Activated CD4-positive, alpha-beta memory T cell treated with anti-CD3 and anti-CD28 coated beads for 36 hours (primary cell): ENCODE data around the gene CCDC61. TPM values are rescaled to one million over a fixed set of nuclear protein-coding genes. Genes with fewer than 3 reads are reported as not detected.

ENCODE experiments used
- CTCF ChIA-PET: fragments of 350-600 bp; sonication (Branson Sonifier 250); formaldehyde crosslinking; loops from one replicate; lab custom pipeline; 2021; ENCODE audit warnings: antibody characterized with exemption, inconsistent platforms; lab: Charles Lee
- POLR2A ChIA-PET: fragments of 350-600 bp; sonication (Branson Sonifier 250); formaldehyde crosslinking; loops from one replicate; lab custom pipeline; 2021; ENCODE audit warnings: antibody characterized with exemption; lab: Charles Lee
- DNase-seq: peaks from one replicate; pipeline ENCODE4 v3.0.0-alpha.2; 2020
- H3K27ac Mint-ChIP-seq: one replicate; pipeline ENCODE4 v1.8.0; 2021; ENCODE audit warnings: mixed read lengths
- H3K27me3 Mint-ChIP-seq: one replicate; pipeline ENCODE4 v1.8.0; 2021; ENCODE audit warnings: mixed read lengths
- H3K36me3 Mint-ChIP-seq: one replicate; pipeline ENCODE4 v1.8.0; 2021; ENCODE audit warnings: mixed read lengths
- H3K4me1 Mint-ChIP-seq: one replicate; pipeline ENCODE4 v1.8.0; 2021; ENCODE audit warnings: low read depth, mixed read lengths
- H3K4me3 Mint-ChIP-seq: one replicate; pipeline ENCODE4 v1.8.0; 2021; ENCODE audit warnings: mild to moderate bottlenecking, mixed read lengths
- H3K9me3 Mint-ChIP-seq: one replicate; pipeline ENCODE4 v1.8.0; 2021; ENCODE audit warnings: mixed read lengths
- intact Hi-C: fragments of 100-400 bp; cut with micrococcal nuclease; formaldehyde crosslinking; loops from one replicate; pipeline ENCODE4 v1.15.1; 2023
- total RNA-seq, 2 experiments: library from RNA; stranded (reverse); gene quantifications; one replicate each; pipeline ENCODE4 v1.2.3, GENCODE V29; 2021

CCDC61 gene
- total RNA-seq, 2 experiments from 2014 or later = 28.4 to 30.5 TPM

DNA sequence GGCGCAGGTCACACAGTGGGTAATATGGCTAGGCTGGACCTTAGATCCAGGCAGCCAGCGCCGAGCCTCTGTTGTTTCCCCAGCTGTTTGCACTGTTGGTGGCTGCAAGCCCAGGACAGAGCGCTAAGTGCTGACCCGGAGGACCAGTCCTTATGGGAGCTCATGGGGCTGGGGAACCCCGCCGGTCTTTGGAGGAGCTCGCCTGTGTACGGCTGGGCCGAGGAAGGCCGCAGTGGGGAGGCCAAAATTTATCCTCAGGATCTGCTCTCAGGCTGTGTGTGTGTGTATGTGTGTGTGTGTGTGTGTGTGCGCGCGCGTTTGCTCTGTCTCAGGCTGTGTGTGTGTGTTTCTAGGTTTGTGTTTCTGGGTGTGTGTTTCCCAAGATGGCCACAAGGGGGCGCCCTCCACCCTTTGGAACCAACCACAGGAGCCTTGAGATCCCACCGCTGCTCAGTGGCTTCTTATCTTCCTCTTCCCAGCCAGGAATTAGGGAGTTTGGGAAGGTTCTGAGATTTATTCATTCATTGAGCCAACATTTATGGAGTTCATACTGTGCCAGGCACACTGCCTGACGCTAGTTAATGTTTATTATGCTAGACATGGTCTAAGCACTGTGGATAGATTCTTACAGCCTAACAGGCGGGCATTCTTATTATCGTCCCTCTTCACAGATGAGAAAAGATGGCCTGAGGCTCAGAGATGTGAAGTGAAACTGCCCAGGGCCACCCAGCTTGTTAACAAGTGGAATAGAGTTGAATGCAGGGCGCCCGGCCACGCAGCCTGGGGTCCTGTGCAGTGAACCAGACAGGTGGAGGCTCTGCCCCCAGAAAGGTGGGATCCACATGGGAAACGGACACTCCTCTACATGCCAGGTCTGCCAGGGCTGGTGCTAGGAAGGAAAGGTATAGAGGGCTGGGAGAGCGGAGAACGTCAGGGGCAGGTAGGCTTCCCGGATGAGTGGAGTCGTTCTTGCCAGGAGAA lies 14.6 kb downstream of the CCDC61 start:
- intact Hi-C loops = no loop called here
- Mint-ChIP-seq H3K27me3 (peaks cover 5% of the 10 kb centered on the region), H3K4me1 (peaks cover 5% of the 10 kb centered on the region), H3K27ac (no peak overlapping the region), H3K36me3 (peaks cover 18% of the 10 kb centered on the region), H3K9me3 (no peaks in the 10 kb centered on the region), H3K4me3 (no peak overlapping the region)
- peak; percentile 75 for DNase-seq
- CTCF ChIA-PET = interaction anchor here (0.6 to 3.0 kb wide), 21 partner anchors 8 to 889 kb away, joined by 3 to 10 read pairs (median 3); partner anchors contain the start of genes CCDC61, MYPOP and SYMPK
- POLR2A ChIA-PET = no interaction called here

DNA sequence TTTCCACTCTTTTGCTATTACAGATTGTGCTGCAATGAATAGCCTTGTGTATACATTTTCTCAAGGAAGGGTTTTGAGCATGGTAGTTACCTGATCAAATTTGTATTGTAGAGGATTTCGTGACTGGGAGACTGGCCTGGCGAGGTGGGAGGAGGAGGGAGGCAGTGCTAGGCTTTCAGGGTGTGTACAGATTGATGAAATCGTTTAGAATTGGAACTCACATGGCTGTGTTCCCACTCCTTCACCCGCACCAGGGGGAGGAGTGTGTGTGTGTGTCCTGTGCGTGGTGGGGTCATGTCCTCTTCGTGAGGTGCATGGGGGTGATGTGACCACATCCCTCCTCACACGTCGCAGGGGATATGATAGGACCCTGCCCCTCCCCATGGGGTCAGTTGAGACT lies 19.3 kb downstream of the CCDC61 start:
- intact Hi-C loops = no loop called here
- H3K4me3 Mint-ChIP-seq = no peak overlapping the region
- peaks cover 13% of the 10 kb centered on the region for H3K27me3 Mint-ChIP-seq
- no peak overlapping the region for H3K27ac Mint-ChIP-seq
- CTCF ChIA-PET = no interaction called here
- H3K9me3 Mint-ChIP-seq = no peaks in the 10 kb centered on the region
- peaks cover 10% of the 10 kb centered on the region for H3K36me3 Mint-ChIP-seq
- H3K4me1 Mint-ChIP-seq = peaks cover 17% of the 10 kb centered on the region
- DNase-seq = no peak
- POLR2A ChIA-PET = no interaction called here

DNA sequence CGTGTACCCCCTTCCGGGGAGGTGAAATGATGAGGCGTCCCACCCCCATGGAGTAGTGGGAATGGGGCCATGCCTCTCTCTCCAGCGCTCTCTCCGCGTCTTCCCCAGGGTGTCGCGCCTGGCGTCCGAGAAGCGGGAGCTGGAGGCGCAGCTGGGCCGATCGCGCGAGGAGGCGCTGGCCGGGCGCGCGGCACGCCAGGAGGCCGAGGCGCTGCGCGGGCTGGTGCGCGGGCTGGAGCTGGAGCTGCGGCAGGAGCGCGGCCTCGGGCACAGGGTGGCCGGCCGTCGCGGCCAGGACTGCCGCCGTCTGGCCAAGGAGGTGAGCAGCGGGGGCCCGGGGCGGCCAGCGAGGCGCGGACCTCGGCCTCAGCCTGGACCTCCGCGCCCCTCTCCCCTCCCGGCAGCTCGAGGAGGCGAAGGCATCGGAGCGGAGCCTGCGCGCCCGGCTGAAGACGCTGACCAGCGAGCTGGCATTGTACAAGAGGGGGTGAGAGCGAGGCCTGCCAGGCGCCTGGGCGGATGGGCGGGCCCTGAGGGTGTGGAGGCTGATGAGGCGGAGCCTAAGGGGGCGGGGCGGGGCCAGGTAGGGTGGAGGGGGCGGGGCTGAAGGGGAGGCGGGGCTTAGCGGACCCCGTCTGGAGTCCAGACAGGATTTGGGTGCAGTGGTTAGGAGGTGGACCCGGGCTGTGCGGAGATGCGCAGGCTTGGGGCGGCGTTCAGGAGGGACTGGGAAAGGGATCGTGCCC lies 19.8 kb downstream of the CCDC61 start:
- Mint-ChIP-seq H3K9me3 (no peaks in the 10 kb centered on the region), H3K27me3 (peaks cover 13% of the 10 kb centered on the region), H3K27ac (no peak overlapping the region), H3K4me1 (peaks cover 17% of the 10 kb centered on the region), H3K36me3 (peaks cover 10% of the 10 kb centered on the region), H3K4me3 (peak overlapping the region; percentile 67)
- intact Hi-C loops = no loop called here
- peak; percentile 79 for DNase-seq
- ChIA-PET POLR2A (interaction anchor here (0.9 kb wide), 1 partner anchor 100 kb away, joined by 3 read pairs; no protein-coding TSS in a partner anchor), CTCF (interaction anchor here (1.7 to 2.9 kb wide), 4 partner anchors 11 to 246 kb away, joined by 7 to 30 read pairs (median 10); partner anchors contain the start of genes FOXA3 and SIX5)

DNA sequence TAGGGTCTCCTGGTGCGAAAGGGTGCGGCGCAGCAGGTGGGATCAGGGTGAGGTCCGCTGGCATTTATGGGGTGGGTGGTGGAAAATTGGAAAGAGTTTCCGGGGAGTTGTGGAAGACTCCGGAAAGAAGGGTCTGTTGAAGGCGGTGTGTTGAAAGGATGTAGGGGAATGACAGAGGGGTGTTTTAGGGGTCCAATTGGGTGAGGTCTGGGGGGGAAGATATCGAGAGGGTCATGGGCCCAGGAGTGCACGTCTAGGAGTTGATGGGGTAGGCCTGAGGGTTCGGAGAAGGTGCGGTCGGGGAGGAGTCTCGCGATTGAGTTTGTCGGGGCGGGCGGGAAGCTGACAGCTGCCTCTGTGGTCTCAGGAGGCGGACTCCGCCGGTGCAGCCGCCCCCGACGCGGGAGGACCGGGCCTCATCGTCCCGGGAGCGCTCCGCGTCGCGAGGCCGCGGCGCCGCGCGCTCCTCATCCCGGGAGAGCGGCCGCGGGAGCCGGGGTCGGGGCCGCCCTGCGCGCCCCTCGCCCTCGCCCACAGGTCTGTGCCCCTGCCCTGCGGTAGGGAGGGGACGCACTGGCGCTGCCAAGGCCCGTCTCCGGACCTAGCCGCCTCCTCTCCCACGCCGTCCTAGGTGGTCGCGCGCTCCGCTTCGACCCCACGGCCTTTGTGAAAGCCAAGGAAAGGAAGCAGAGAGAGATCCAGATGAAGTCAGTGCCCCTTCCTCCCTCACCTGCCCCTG lies 20.6 kb downstream of the CCDC61 start:
- DNase-seq = peak; percentile 59
- intact Hi-C loops = loop anchor here (1.0 to 2.0 kb wide), 3 partner anchors 21 to 153 kb away; partner anchors contain the start of genes CCDC61 and SYMPK
- CTCF ChIA-PET = interaction anchor here (1.7 to 2.9 kb wide), 4 partner anchors 10 to 246 kb away, joined by 7 to 30 read pairs (median 10); partner anchors contain the start of genes FOXA3 and SIX5
- Mint-ChIP-seq H3K27ac (no peak overlapping the region), H3K27me3 (peaks cover 13% of the 10 kb centered on the region), H3K36me3 (peaks cover 10% of the 10 kb centered on the region), H3K4me1 (peaks cover 17% of the 10 kb centered on the region), H3K9me3 (no peaks in the 10 kb centered on the region), H3K4me3 (peak overlapping the region; percentile 74)
- POLR2A ChIA-PET = interaction anchor here (0.9 to 1.2 kb wide), 3 partner anchors 99 to 153 kb away, joined by 3 to 4 read pairs (median 3); partner anchors contain the start of gene SYMPK

DNA sequence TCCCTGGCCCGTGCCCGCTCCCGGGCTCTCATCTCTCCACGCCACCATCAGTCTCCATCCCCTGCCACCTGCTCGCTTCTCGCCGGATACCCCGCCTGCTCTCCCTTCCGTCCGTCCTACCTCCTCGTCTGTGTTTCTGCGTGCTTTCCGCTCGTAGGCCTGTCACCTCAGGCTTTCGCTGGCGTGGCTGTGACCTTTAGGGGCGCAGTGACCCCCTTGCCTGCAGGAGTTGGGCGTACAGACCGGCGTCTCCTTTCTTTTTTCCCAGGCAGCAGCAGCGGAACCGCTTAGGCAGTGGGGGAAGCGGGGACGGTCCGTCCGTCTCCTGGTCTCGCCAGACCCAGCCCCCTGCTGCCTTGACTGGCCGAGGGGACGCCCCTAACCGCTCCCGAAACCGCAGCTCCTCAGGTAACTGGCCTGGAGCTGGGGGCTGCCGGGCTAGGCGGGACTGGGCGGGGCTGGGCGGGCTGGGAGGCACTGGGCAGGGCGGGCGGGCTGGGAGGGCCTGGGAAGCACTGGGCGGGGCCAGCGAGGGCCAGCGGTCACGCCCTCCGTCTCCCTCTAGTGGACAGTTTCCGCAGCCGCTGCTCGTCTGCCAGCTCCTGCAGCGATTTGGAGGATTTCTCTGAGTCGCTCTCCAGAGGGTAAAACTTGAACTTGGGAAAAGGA lies 21.3 kb downstream of the CCDC61 start:
- H3K4me3 Mint-ChIP-seq = peak overlapping the region; percentile 74
- intact Hi-C loops = loop anchor here (1.0 to 2.0 kb wide), 3 partner anchors 21 to 154 kb away; partner anchors contain the start of genes CCDC61 and SYMPK
- H3K36me3 Mint-ChIP-seq = peaks cover 6% of the 10 kb centered on the region
- H3K4me1 Mint-ChIP-seq = peaks cover 17% of the 10 kb centered on the region
- no peaks in the 10 kb centered on the region for H3K9me3 Mint-ChIP-seq
- DNase-seq = peak; percentile 88
- peaks cover 13% of the 10 kb centered on the region for H3K27me3 Mint-ChIP-seq
- POLR2A ChIA-PET = interaction anchor here (1.0 to 1.2 kb wide), 2 partner anchors 113 to 153 kb away, joined by 3 to 4 read pairs; partner anchors contain the start of gene SYMPK
- CTCF ChIA-PET = interaction anchor here (0.6 to 2.9 kb wide), 14 partner anchors 9 to 251 kb away, joined by 3 to 30 read pairs (median 3); partner anchors contain the start of genes CCDC61, FOXA3 and SIX5
- H3K27ac Mint-ChIP-seq = no peak overlapping the region

DNA sequence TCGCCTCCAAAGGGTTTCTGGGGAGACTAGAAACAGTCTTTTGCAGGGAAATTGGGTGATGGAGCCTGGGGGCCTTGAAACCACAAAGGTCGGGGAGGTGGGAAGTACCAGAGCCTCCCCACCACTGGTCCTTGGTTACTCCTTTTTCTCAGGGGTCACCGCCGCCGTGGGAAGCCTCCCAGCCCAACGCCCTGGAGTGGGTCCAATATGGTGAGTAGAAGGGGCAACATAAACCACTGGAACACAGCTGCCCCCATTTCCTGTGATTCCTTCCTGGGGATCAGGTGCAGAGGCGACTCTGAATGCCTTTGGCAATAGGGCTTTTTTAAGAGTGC lies 21.8 kb downstream of the CCDC61 start:
- peaks cover 17% of the 10 kb centered on the region for H3K4me1 Mint-ChIP-seq
- peaks cover 13% of the 10 kb centered on the region for H3K27me3 Mint-ChIP-seq
- H3K4me3 Mint-ChIP-seq = no peak overlapping the region
- no peaks in the 10 kb centered on the region for H3K9me3 Mint-ChIP-seq
- ChIA-PET CTCF (interaction anchor here (0.6 to 2.9 kb wide), 14 partner anchors 9 to 251 kb away, joined by 3 to 30 read pairs (median 3); partner anchors contain the start of genes CCDC61, FOXA3 and SIX5), POLR2A (interaction anchor here (1.0 to 1.2 kb wide), 2 partner anchors 114 to 154 kb away, joined by 3 to 4 read pairs; partner anchors contain the start of gene SYMPK)
- DNase-seq = no peak
- intact Hi-C loops = loop anchor here (2.0 kb wide), 1 partner anchor 154 kb away; the partner anchor contains the start of gene SYMPK
- H3K27ac Mint-ChIP-seq = no peak overlapping the region
- peaks cover 6% of the 10 kb centered on the region for H3K36me3 Mint-ChIP-seq

DNA sequence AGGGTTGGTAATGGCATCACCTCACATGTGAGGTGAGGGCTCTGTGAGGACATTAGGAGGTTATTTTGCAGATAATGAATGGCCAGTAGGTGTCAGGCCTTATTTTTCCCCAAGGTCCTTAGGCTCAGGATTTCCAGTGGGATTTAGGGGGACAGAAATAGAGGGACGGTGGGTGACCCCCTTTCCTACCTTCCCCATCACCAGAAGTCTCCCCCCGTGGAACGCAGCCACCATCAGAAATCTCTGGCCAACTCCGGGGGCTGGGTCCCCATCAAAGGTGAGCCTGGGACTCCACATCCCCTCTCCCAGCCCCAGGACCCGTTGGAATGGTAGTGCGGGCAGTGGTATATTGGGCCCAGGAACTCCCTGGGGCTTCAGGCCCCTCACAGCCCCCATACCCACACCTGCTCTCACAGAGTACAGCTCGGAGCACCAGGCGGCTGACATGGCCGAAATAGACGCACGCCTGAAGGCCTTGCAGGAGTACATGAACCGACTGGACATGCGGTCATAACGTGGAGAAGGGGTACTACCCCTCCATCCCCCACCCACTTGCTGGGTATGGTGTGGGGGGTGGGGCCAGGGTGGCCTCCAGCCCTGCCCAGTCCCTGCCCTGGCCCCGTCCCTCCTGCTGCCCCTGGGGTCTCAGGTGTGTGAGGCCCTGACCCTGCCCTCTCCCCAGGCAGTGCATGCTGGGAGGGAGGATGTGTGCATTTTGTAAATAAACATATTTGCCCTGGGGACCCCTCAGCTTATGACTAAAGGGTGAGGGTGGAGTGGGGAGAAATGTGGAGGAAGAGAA lies 22.8 kb downstream of the CCDC61 start:
- H3K27ac Mint-ChIP-seq = no peak overlapping the region
- H3K4me1 Mint-ChIP-seq = peaks cover 17% of the 10 kb centered on the region
- CTCF ChIA-PET = interaction anchor here (1.0 to 2.9 kb wide), 7 partner anchors 8 to 250 kb away, joined by 3 to 13 read pairs (median 9); partner anchors contain the start of gene CCDC61
- H3K4me3 Mint-ChIP-seq = no peak overlapping the region
- H3K9me3 Mint-ChIP-seq = no peaks in the 10 kb centered on the region
- peaks cover 6% of the 10 kb centered on the region for H3K36me3 Mint-ChIP-seq
- POLR2A ChIA-PET = no interaction called here
- peaks cover 13% of the 10 kb centered on the region for H3K27me3 Mint-ChIP-seq
- intact Hi-C loops = loop anchor here (2.0 kb wide), 1 partner anchor 155 kb away; the partner anchor contains the start of gene SYMPK
- DNase-seq = no peak

DNA sequence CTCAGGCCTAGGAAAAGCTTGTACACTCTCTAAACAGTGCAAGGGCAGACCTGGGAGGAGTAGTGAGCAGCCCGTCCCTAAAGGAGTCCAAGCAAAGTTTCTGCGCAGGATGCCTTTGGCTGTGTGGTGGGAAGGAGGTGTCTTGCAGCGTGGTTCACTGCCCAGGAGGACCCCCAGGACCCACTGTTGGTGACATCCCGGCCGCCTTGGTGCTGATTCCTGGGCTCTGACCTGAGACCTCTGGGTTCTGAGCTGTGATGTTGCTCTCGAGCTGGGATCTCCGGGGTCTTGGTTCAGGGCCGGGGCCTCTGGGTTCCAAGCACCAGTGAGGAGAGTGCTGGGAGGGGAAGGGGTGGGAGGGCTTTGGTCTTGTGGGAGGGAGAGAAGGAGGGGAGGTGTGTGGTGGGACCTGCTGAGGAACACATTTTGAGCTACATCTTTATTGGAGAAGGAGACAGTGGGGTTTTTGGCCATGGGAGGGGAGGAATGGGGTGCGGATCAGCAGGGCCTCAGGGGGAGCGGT lies 23.5 kb downstream of the CCDC61 start:
- Mint-ChIP-seq H3K27ac (no peak overlapping the region), H3K27me3 (peaks cover 16% of the 10 kb centered on the region), H3K4me1 (peaks cover 17% of the 10 kb centered on the region), H3K4me3 (no peak overlapping the region), H3K9me3 (no peaks in the 10 kb centered on the region), H3K36me3 (peaks cover 6% of the 10 kb centered on the region)
- DNase-seq = no peak
- intact Hi-C loops = no loop called here
- ChIA-PET POLR2A (no interaction called here), CTCF (interaction anchor here (1.0 to 2.4 kb wide), 3 partner anchors 9 to 246 kb away, joined by 3 to 11 read pairs (median 9); no protein-coding TSS in a partner anchor)

DNA sequence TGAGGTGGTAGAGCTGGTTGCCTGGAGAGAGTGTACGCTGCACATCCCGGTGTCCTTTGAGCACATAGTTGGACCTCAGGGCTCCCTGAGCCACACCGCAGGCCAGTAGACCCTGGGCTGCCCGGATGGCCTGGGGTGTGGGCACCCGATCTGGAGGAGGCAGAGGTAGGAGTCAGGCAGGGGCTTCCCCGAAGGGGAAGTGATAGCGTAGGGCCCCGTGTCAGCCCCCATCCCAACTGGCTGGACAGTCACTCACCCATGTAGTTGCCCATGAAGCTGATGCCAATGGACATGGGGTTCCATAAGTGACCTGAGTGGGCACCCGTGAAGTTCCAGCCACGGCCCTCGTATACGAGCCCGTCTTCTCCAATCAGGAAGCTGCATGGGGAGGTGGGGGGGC lies 24.0 kb downstream of the CCDC61 start:
- ChIA-PET POLR2A (no interaction called here), CTCF (interaction anchor here (1.0 to 2.4 kb wide), 3 partner anchors 9 to 246 kb away, joined by 4 to 11 read pairs (median 9); no protein-coding TSS in a partner anchor)
- Mint-ChIP-seq H3K27ac (no peak overlapping the region), H3K4me3 (no peak overlapping the region), H3K27me3 (peaks cover 19% of the 10 kb centered on the region), H3K9me3 (no peaks in the 10 kb centered on the region), H3K4me1 (peaks cover 17% of the 10 kb centered on the region), H3K36me3 (peaks cover 6% of the 10 kb centered on the region)
- intact Hi-C loops = no loop called here
- no peak for DNase-seq

DNA sequence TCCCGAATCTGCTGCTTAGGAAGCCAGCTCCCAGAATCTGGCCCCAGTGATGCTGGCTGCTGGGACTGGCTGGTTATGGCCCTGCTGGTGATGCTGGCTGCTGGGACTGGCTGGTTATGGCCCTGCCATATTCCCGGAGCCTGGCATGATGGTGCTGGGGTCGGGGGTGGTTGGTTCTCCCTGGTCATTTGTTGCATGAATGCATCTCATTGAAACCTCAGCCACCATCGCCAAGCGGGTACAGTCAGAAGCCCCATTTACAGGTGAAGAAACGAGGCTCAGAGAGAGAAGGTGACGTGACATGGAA lies 25.5 kb downstream of the CCDC61 start:
- Mint-ChIP-seq H3K9me3 (no peaks in the 10 kb centered on the region), H3K4me1 (peaks cover 11% of the 10 kb centered on the region), H3K4me3 (no peak overlapping the region), H3K27me3 (peaks cover 11% of the 10 kb centered on the region), H3K27ac (no peak overlapping the region), H3K36me3 (peaks cover 3% of the 10 kb centered on the region)
- no peak for DNase-seq
- ChIA-PET CTCF (no interaction called here), POLR2A (no interaction called here)
- intact Hi-C loops = no loop called here
